Measurements from ENCODE around the gene UBE2E2.
"Not testable (repeated sequence)": the region's sequence is repeated elsewhere in the genome, so short reads cannot be mapped to it uniquely, and the experiment has no call there.

- TF ChIP-seq, protein P1, sequence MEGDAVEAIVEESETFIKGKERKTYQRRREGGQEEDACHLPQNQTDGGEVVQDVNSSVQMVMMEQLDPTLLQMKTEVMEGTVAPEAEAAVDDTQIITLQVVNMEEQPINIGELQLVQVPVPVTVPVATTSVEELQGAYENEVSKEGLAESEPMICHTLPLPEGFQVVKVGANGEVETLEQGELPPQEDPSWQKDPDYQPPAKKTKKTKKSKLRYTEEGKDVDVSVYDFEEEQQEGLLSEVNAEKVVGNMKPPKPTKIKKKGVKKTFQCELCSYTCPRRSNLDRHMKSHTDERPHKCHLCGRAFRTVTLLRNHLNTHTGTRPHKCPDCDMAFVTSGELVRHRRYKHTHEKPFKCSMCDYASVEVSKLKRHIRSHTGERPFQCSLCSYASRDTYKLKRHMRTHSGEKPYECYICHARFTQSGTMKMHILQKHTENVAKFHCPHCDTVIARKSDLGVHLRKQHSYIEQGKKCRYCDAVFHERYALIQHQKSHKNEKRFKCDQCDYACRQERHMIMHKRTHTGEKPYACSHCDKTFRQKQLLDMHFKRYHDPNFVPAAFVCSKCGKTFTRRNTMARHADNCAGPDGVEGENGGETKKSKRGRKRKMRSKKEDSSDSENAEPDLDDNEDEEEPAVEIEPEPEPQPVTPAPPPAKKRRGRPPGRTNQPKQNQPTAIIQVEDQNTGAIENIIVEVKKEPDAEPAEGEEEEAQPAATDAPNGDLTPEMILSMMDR (IDR thresholded peaks at IDR 0.05; ENCODE audit: low read length) = not testable (repeated sequence)
- TF ChIP-seq EZH2 (IDR thresholded peaks at IDR 0.05; ENCODE audit: borderline replicate concordance, low read length) = not testable (repeated sequence)
Observed at GRCh38 chr3:23618475-23618874, 415.3 kb downstream of the UBE2E2 start.
